ENCODE measurements around the gene STK24. TPM values are rescaled to one million over a fixed set of nuclear protein-coding genes. Genes with fewer than 3 reads are reported as not detected.
A peak's percentile ranks its signal among the peaks of the same experiment; 100 is the strongest.

Gene STK24
- total RNA-seq, 6 donors from 2014 or later: 51.3 to 89.8 (median 78.6) TPM

DNA sequence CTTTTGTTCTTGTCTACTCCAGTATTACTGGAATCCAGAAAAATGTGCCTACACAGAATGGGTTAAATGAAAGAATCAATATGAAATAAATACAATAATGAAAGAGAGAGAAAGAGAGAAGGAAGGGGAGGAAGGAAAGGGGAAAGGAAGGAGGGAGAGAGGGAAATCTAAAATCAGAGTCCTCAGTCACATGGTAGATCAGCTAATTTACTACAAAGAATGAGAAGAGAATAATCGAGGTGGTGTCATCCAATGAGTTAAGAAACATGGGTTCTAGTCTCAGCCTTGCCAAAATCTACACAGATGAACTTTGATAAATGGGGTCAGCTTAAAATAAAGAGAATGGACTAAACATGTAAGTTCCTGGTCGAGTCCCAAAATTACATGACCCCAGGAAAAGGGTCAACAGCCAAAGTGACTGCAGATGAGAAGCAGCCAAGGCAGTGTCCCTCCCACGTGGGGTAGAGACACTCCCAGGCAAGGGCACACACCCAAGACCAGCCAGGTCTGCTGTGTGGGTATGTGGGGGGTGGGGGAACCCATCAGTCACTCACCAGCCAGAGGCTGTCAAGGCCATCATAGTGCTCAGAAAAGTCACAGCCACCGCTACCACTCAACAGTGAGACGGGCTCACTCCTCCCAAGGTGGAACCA, 103.6 kb downstream of the STK24 start:
- peaks cover 0 to 54% (median 20%) of the 10 kb centered on the region in 4 donors for H3K36me3 ChIP-seq
- H3K4me1 ChIP-seq: peaks cover 19 to 53% (median 25%) of the 10 kb centered on the region in 4 donors
- ATAC-seq (ENCODE audit: low FRiP score in 2 of 2) (no peak), DNase-seq (no peak)
- WGBS, 2 donors: 60% methylated on average over 4 to 5 of the region's 5 CpGs
- H3K4me3 ChIP-seq: no peak overlapping the region
- no peaks in the 10 kb centered on the region for H3K27me3 ChIP-seq
- H3K9me3 ChIP-seq: no peaks in the 10 kb centered on the region
- TF ChIP-seq POLR2AphosphoS5 (IDR thresholded peaks at IDR 0.05): no peak
- TF ChIP-seq EP300 (IDR thresholded peaks at IDR 0.05): no peak
- TF ChIP-seq POLR2A (IDR thresholded peaks at IDR 0.05): no peak
- TF ChIP-seq, protein P1, sequence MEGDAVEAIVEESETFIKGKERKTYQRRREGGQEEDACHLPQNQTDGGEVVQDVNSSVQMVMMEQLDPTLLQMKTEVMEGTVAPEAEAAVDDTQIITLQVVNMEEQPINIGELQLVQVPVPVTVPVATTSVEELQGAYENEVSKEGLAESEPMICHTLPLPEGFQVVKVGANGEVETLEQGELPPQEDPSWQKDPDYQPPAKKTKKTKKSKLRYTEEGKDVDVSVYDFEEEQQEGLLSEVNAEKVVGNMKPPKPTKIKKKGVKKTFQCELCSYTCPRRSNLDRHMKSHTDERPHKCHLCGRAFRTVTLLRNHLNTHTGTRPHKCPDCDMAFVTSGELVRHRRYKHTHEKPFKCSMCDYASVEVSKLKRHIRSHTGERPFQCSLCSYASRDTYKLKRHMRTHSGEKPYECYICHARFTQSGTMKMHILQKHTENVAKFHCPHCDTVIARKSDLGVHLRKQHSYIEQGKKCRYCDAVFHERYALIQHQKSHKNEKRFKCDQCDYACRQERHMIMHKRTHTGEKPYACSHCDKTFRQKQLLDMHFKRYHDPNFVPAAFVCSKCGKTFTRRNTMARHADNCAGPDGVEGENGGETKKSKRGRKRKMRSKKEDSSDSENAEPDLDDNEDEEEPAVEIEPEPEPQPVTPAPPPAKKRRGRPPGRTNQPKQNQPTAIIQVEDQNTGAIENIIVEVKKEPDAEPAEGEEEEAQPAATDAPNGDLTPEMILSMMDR (IDR thresholded peaks at IDR 0.05): no peak
- no peak overlapping the region for H3K27ac ChIP-seq

DNA sequence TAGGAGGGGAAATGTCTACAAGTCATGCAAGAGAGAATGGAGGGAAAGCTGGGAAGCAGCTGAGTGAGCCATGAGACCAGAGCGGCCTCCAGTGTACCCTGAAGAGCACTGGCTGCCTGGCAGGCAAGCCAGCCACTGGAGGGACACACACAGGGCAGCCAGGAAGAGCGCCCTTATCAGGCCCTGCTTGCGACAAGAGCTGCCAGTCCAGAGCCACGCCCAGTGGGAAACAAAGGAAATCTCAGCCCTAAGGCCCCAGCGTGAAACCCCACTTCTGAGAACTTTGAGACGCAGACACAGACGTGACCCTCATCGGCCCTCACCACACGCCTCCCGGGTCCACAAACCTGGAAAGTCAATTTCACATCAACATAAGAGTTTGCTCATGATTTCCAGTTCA, 105.0 kb downstream of the STK24 start:
- 54 to 57% methylated on average over 5 to 10 of the region's 10 CpGs for WGBS, 2 donors
- Histone ChIP-seq H3K9me3 (no peaks in the 10 kb centered on the region), H3K27me3 (no peaks in the 10 kb centered on the region), H3K4me1 (peaks cover 13 to 40% (median 22%) of the 10 kb centered on the region in 4 donors), H3K27ac (peak overlapping the region in 2 of 4 donors; percentile 30 to 35), H3K36me3 (peaks cover 0 to 67% (median 24%) of the 10 kb centered on the region in 4 donors), H3K4me3 (no peak overlapping the region)
- peak in 1 of 2 donors; percentile 69 for ATAC-seq (ENCODE audit: low FRiP score in 2 of 2)
- TF ChIP-seq EP300 (IDR thresholded peaks at IDR 0.05) (no peak), POLR2A (IDR thresholded peaks at IDR 0.05) (no peak), POLR2AphosphoS5 (IDR thresholded peaks at IDR 0.05) (peak in 1 of 2 donors; percentile 48)
- TF ChIP-seq, protein P1 (IDR thresholded peaks at IDR 0.05): peak in 1 of 6 experiments; percentile 25
- peak in 1 of 2 donors; percentile 65 for DNase-seq

DNA sequence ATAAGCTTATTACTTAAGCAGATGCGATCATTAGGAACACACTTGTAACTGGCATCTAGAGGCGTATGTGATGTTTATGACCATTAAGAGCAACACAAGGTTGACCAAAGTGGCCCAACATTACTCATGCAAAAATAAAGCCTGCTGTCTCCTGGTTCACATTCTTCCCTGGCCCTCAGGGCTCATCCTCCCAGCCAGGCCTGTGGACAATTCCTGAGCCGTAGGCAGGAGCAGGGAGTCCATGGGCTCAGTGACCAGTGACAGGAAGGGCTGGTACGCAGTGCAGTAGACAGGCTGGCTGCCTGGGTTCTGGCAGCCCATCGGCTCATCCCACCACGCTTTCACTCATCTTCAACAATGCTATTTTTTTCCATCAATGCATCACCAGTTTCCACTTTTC, 106.0 kb downstream of the STK24 start:
- no peaks in the 10 kb centered on the region for H3K27me3 ChIP-seq
- ATAC-seq (ENCODE audit: low FRiP score in 2 of 2) (no peak), DNase-seq (no peak)
- no peaks in the 10 kb centered on the region for H3K9me3 ChIP-seq
- H3K36me3 ChIP-seq: peaks cover 0 to 72% (median 26%) of the 10 kb centered on the region in 4 donors
- 76 to 88% methylated on average over 6 of the region's 6 CpGs for WGBS, 2 donors
- H3K27ac ChIP-seq: no peak overlapping the region
- no peak for TF ChIP-seq POLR2AphosphoS5 (IDR thresholded peaks at IDR 0.05)
- TF ChIP-seq EP300 (IDR thresholded peaks at IDR 0.05): no peak
- TF ChIP-seq, protein P1 (IDR thresholded peaks at IDR 0.05): no peak
- TF ChIP-seq POLR2A (IDR thresholded peaks at IDR 0.05): no peak
- no peak overlapping the region for H3K4me3 ChIP-seq
- peaks cover 4 to 30% (median 11%) of the 10 kb centered on the region in 4 donors for H3K4me1 ChIP-seq

DNA sequence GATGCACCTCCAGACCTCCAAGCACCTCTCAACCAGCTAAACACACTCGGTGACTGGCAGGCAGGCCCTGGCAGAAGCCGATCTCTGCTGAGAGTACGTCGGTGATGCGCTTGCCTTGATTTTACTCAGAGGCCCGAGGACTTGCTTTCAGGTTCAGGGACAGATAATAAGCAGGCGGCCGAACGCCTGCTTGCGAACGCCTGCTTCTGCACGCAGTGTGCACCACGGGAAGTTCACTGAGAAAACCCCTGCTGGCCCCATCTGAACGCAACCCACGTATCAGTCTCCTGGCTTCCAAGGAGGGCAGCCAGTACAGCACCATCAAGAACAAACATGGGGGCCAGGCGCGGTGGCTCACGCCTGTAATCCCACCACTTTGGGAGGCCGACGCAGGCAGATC, 108.0 kb downstream of the STK24 start:
- DNase-seq: no peak
- Histone ChIP-seq H3K4me1 (peaks cover 4 to 20% (median 8%) of the 10 kb centered on the region in 4 donors), H3K4me3 (no peak overlapping the region), H3K27ac (no peak overlapping the region), H3K36me3 (peaks cover 0 to 72% (median 29%) of the 10 kb centered on the region in 4 donors), H3K27me3 (no peaks in the 10 kb centered on the region), H3K9me3 (no peaks in the 10 kb centered on the region)
- TF ChIP-seq POLR2AphosphoS5 (IDR thresholded peaks at IDR 0.05) (no peak), POLR2A (IDR thresholded peaks at IDR 0.05) (no peak), EP300 (IDR thresholded peaks at IDR 0.05) (no peak)
- TF ChIP-seq, protein P1 (IDR thresholded peaks at IDR 0.05): no peak
- 94 to 96% methylated on average over 13 to 20 of the region's 20 CpGs for WGBS, 2 donors
- no peak for ATAC-seq (ENCODE audit: low FRiP score in 2 of 2)

Measured in upper lobe of left lung (tissue), 6 donors.